SHP77 treated with DMSO at 0.1 percent for 48 hours (cell line): ENCODE data around the gene AEBP2.
"Not testable (repeated sequence)": the region's sequence is repeated elsewhere in the genome, so short reads cannot be mapped to it uniquely, and the experiment has no call there.

ENCODE experiments used
- DNase-seq: peaks from one replicate; lab custom pipeline; 2025; lab: John Stamatoyannopoulos, UW

Gene AEBP2

DNA sequence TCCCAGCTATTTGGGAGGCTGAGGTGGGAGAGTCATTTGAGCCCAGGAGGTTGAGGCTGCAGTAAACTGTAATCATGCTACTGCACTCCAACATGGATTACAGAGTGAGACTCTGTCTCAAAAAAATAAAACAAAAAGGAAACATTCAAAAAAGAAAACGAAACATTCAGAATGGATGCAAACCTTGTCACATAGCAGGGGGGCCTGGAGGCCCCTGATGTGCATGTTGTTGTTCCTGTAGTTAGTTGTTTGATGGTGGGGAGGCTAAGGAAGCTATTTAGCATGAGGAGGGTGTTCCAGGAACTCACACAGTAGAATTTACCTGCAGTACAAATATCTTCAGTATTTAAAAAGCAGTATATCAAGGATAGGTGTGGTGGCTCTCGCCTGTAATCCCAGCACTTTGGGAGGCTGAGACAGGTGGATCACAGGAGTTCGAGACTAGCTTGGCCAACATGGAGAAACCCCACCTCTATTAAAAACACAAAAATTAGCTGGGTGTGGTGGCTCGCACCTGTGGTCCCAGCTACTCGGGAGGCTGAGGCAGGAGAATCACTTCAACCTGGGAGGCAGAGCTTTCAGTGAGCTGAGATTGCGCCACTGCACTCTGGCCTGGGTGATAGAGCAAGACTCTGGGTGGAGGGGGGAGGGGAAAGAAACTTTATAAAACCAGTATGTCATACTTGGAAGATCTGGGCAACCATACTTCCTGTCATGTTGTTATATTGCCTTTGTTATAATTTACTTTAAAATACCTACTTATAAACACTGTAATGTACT lies 17.6 kb upstream of the AEBP2 start:
- DNase-seq = no peak

DNA sequence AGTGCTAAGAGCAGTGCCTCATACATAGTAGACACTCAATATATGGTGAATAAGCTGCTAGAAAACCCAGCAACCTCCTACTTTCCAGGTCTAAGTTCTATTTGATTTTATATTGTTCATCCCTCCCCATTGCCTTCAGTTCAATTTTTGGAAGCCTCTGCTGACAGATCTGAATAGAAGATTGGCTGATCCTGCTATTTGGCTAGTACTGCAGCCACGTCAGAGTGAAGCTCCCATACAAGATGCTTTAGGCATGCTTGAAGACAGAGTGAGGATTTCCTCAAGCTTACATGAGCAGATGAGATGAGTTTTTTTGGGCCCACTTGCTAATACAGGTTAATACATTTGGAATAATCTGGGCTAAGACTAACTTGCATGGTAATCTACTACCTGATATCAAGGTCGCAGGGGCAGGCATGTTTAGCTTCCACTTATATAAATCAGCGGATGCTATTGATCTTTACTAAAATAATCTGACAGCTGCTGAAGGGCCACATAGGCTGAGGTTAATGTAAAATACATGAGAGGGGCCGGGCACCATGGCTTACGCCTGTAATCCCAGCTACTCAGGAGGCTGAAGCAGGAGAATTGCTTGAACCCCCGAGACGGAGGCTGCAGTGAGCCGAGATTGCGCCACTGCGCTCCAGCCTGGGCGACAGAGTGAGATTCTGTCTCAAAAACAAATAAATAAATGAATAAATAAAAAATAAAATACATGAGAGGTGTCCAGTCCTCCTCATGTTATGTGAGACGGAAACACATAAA lies 15.9 kb upstream of the AEBP2 start:
- DNase-seq = no peak

DNA sequence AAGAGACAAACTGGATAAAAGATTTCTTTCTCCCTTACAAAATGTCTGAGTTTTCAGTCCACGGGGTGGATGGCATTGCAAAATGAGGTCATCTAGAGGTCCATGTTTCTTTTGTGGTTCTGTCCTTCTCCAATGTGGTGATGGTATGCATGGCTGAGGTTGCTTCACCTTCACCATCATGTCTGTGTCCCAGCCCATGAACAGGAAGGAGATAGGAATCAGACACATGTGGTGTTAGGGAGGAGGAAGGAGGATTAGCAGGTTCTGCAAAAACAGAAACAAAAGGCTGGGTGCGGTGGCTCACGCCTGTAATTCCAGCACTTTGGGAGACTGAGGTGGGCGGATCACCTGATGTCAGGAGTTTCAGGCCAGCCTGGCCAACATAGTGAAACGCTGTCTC lies 11.0 kb upstream of the AEBP2 start:
- no peak for DNase-seq

DNA sequence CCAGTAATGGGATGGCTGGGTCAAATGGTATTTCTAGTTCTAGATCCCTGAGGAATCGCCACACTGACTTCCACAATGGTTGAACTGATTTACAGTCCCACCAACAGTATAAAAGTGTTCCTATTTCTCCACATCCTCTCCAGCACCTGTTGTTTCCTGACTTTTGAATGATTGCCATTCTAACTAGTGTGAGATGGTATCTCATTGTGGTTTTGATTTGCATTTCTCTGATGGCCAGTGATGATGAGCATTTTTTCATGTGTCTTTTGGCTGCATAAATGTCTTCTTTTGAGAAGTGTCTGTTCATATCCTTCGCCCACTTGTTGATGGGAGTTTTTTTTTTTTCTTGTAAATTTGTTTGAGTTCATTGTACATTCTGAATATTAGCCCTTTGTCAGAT lies 9.8 kb upstream of the AEBP2 start:
- DNase-seq = not testable (repeated sequence)

DNA sequence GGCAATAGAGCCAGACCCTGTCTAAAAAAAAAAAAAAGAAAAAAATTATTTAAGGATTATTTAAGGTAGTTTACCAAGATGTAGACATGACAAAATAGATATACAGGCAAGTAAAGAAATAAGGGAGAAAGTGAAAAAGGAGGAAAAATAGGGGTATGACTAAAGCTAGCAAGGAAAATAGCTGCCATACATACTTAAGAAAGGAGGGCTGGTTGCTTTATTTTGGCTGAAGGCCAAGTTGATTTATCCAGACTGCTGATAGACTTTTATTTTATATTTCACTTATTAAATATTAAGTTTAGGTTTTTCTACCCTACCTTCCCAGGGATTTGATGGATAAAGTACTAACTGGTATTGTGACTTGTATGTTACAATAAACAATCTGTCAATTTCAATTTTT lies 8.3 kb upstream of the AEBP2 start:
- DNase-seq = no peak

DNA sequence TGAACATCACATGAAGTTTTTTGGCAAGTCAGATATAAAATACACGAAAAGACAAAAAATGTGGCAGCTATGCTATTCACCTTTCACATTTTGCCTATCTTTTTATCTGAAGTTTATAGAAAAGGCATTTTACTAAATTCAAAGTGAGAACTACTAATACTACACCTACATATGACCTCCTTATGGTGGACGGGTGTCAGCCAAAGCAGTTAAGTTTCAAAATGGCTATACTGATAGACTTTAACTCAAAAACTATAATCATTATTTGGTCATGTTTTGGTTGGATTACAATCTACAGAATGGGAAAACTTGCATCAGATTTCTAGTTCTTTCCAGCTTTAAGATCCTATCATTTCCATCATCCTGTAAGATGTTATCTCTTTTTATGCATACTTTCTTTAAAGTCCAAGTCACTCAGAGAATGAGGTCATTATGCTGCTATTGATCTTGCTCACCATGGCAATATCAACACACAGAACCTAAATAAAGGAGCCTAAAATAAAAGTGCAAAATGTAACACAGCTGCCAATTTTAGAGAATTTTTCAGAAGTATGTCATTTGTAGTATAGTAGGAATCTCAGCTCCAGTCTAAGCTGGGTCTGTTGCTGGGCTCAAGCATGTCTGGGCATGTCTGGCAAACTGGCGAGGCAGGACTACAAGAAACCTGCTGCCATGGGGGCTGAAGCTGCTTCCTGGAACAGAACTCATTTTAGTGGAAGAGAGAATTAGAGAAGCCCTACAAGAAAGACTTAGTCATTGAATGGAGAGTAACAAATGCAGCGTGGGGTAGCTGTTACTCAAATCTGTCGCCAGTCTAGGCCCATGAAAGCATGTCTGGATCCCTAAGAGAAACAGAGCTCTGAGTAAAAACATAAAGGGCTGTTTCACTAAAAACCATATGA lies 7.6 kb upstream of the AEBP2 start:
- DNase-seq = no peak

DNA sequence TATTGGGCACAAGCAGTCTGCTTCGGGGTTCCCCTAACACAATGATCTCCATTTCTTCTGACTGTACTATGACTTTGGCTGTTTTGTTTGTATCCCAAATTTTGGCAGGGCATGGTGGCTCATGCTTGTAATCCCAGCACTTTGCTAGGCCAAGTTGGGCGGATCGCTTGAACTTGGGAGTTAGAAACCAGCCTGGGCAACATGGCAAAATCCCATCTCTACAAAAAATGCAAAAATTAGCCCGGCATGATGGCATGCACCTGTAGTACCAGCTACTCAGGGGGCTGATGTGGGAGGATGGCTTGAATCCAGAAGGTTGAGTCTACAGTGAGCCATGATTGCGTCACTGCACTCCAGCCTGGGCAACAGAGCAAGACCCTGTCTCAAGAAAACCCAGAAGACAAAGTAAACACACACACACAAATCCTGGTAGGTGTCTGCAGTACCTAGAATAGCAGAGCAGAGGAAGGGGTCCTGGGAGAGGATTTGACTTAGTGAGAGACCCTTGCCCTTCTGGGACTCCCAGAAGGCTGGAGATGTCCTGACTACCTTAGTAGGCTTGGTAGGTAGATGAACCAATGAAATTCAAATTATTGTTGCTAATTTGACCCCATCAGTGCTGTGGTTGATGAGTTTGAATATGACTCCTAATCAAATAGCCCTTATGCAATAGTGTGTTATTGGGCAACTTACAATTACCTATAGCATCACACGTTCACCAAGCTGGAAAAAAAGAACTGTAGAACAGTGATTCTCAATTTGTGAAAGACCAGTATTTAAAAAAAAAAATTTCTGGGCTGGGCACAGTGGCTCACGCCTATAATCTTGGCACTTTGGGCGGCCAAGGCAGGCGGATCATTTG lies 6.8 kb upstream of the AEBP2 start:
- DNase-seq = no peak

DNA sequence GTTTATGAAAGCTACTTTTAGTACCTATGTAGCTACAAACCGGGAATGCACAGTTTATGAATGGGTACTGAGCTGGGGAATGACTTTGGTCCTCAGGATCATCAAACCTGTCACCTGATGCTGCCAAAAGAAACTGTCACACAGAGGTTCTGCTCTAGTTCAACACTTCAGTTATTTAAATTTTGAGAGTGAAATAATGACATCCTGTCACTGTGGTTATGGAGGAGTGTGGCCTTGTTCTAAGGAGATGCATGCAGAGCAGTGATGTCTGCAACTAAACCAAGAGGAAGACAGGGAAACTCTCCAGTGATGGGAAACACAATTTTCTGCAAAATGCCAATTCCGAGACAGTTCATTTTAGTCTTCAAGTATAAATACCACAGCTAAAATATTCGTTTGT lies 4.8 kb upstream of the AEBP2 start:
- DNase-seq = no peak

DNA sequence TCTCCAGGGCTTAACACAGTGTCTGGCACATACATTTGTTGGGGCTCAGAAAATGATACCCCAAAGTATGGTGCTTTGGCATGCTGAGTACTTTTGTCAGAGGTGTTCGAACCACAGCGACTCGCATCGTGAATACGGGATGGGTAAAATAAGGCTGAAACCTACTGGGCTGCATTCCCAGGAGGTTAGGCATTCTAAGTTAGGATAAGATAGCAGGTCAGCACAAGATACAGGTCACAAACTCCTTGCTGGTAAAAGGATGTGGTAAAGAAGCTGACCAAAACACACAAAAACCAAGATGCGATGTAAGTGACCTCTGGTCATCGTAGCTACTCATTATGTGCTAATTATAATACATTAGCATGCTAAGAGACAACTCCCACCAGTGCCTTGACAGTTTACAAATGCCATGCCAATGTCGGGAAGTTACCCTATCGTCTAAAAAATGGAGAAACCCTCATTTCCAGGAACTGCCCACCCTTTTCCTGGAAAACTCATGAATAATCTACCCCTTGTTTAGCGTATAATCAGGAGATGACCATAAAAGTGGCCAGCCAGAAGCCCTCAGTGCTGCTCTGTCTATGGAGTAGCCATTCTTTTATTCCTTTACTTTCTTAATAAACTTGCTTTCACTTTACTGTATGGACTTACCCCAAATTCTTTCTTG lies 3.3 kb upstream of the AEBP2 start:
- no peak for DNase-seq

DNA sequence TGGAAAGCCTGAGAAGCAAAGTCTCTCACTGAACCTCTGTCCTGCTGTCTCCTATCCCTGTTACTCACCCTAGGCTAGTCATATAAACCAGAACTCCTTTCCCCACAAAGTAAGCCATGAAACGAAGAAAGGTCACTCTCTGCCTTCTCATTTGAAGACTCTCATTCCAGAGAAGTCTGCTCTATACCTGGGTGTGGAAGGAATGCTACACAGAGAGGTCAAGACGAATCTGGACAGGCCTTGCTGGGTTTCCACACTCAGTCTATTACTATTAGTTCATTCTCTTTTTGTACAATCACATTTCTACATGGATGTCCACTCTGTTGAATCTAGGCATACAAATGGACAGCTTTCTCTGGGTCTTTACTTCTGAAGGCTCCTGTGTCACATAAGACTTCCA lies 2.4 kb upstream of the AEBP2 start:
- DNase-seq = no peak

DNA sequence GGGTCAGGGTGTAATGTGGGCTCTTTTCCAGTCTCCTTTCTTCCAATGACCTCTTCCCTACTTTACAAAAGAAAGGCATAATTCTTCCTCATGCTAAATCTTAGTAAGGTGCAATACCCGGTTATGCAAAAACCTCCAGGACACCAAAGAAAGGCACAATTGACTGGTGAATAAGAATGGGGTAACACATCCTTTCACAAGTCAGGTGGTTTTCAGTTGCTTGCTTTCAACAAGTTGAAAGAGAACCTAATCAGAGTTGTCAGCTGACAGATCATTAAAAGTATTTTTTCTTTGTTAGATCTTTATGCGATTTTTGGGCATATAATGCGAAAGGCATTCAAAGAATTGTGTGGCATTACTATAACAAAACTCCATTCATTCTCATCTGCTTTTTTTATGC lies 1.3 kb upstream of the AEBP2 start:
- no peak for DNase-seq

DNA sequence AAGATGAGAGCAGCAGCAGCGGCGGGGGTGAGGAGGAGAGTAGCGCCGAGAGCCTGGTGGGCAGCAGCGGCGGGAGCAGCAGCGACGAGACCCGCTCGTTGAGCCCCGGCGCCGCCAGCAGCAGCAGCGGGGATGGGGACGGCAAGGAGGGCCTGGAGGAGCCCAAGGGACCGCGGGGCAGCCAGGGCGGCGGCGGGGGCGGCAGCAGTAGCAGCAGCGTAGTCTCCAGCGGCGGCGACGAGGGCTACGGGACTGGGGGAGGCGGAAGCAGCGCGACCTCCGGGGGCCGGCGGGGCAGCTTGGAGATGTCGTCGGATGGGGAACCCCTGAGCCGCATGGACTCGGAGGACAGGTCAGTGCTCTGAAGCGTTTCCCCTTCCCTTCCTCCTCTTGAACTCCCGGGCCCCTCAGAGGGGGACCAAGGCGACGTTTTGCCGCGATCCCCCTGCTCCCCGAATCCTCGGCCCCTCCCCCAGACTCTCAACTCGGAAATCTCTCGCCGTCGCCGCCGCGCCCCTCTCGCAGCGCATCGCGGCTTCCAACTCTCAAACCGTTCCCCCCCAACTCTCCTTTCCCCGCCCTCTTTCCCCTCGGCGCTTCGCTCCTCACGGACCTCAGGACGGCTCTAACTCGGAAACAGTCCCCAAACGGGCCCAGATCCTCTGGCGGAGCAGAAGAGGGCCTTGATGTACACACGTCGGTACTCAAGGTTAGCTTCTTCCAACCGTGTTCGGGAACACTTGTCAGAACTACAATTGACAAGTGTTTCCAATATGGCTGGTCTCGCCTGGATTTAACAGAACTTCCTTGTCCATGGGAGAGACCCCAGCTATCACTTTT lies 947 bp downstream of the AEBP2 start:
- DNase-seq = no peak

DNA sequence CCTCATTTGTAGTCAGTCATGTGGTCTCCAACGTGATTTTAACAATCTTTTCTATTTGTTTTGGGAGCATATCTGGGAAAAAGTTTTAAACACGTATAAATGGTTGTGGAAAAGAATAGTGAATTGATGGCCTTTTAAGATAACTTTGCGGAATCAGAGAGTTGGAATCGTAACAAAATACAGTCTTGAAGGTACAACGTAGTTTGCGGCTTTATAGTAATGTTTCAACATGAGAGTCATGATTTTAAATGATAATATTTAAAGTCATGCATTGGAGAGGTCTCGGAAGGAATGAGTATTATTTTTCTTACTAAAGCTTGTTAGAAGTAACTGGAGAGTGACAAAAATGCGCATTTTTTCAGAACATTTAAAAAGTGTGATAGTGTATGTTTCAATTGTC lies 1.6 kb downstream of the AEBP2 start:
- DNase-seq = no peak

DNA sequence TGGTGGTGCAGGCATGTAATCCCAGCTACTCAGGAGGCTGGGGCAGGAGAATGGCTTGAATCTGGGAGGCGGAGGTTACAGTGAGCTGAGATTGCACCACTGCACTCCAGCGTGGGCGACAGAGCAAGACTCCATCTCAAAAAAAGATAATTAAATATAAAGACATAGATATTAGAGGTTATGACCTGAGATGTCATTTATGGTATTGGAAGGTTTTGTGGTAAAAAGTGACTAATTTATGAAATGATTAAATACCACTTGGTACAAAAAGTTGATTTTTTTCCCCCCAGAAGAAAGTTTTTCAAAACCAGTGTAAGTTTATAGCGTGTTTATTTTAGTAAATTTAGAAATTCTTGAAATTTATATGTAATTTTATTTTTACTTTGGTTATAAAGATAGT lies 4.3 kb downstream of the AEBP2 start:
- no peak for DNase-seq

DNA sequence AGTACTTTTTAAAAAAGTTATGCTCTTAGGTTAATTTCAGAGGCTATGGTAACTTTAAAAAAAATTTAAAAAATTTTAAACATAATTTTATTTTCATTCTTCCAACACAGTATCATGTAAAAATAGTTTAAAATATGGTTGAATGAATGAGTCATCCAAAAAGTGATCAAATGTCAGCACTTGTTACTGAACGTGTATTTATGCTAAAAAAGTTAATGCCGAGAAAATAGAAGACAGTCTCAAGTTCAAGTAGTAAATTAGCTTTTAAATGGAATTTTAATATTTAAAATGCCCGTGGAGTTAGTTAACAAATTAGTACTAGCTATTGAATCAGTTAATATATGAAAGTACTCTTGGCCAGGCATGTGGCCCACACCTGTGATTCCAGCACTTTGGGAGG lies 4.8 kb downstream of the AEBP2 start:
- no peak for DNase-seq

DNA sequence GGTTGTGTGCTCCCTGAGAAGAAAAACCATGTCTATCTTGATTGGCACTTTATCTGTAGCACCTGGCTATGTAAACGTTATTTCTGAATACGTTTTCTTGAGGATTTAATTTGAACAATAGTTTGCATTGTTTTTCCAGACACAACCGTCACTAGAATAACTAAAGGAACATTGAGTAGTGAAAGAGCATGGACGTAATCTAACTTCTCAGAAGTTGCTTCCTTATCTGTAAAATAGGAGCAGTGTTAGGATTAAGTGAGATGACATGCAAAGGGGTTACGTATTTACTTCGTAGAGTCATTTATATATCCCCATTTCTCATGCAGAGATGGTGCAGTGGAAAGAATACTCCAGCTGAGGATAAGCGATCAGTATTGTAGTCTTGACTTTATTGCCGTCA lies 8.1 kb downstream of the AEBP2 start:
- DNase-seq = no peak

DNA sequence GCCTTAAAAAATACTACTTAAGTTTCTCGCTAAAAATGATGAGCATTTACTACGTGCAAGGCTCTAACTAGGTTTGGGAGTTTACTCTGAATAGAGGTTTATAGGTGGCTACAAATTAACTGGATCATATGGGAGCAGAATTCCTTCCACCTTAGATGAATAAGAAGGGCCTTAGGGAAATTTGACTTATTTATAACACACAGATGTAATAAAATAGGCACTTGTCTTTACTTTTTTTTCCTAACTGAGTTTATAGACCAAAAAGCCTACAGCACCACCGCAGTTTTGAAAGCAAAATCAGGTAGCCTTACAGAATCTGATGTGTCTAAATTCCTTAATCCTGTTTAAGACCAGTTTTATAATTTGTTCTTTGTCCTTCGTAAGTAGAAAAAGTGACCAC lies 10.5 kb downstream of the AEBP2 start:
- no peak for DNase-seq

DNA sequence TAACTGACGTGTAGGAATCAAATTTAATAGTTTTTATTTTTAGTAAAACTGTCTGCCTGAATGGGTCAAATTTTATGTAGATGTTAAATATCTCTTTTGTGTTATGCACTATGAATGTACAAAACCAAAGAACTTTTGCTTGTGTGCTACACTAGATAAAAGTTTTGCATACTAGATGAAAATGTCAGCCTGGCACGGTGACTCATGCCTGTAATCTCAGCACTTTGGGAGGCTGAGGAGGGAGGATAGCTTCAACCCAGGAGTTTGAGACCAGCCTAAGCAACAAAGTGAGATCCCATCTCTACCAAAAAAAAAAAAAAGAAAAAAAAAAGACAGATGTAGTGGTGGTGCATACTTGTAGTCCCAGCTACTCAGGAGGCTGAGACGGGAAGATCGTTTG lies 11.1 kb downstream of the AEBP2 start:
- DNase-seq = no peak

DNA sequence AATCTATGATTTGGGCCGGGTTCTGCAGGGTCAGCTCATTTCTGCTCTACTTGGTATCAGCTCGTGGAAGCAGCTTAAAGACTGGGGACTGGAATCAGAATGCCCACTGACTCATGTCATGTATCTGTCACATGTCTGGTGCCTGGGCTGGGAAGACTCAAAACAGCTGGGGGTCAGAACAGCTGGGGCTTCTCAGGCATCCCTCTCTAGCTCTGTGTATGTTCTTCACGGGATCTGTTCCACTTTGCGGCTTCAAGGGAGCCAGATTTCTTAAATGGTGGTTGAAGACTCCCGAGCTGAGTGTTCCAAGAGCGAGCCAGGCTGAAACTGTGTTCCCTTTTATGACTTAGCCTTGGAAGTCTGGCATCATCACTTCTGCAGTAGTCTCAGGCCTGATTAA lies 11.9 kb downstream of the AEBP2 start:
- no peak for DNase-seq

DNA sequence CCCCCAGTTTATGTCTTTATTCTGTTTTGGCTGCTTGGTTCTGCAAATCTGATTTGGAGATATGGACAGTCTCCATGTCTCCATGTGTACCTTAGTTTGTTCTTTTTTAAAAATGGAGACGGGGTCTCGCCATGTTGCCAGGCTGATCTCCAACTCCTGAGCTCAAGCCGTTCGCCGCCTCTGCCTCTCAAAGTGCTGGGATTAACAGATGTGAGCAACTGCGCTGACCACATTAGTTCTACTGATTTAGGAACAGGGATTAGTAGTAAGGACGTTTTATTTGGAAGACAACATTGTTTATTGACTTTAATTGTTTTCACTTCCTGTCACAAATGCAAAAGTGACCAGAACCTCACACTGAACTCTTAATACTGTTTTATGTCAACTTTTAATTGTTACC lies 14.7 kb downstream of the AEBP2 start:
- DNase-seq = no peak
